ENCODE measurements around the gene PPP1R12B. TPM values are rescaled to one million over a fixed set of nuclear protein-coding genes. Genes with fewer than 3 reads are reported as not detected.

The PPP1R12B gene, protein sequence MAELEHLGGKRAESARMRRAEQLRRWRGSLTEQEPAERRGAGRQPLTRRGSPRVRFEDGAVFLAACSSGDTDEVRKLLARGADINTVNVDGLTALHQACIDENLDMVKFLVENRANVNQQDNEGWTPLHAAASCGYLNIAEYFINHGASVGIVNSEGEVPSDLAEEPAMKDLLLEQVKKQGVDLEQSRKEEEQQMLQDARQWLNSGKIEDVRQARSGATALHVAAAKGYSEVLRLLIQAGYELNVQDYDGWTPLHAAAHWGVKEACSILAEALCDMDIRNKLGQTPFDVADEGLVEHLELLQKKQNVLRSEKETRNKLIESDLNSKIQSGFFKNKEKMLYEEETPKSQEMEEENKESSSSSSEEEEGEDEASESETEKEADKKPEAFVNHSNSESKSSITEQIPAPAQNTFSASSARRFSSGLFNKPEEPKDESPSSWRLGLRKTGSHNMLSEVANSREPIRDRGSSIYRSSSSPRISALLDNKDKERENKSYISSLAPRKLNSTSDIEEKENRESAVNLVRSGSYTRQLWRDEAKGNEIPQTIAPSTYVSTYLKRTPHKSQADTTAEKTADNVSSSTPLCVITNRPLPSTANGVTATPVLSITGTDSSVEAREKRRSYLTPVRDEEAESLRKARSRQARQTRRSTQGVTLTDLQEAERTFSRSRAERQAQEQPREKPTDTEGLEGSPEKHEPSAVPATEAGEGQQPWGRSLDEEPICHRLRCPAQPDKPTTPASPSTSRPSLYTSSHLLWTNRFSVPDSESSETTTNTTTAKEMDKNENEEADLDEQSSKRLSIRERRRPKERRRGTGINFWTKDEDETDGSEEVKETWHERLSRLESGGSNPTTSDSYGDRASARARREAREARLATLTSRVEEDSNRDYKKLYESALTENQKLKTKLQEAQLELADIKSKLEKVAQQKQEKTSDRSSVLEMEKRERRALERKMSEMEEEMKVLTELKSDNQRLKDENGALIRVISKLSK
- 12.8 TPM for total RNA-seq

DNA sequence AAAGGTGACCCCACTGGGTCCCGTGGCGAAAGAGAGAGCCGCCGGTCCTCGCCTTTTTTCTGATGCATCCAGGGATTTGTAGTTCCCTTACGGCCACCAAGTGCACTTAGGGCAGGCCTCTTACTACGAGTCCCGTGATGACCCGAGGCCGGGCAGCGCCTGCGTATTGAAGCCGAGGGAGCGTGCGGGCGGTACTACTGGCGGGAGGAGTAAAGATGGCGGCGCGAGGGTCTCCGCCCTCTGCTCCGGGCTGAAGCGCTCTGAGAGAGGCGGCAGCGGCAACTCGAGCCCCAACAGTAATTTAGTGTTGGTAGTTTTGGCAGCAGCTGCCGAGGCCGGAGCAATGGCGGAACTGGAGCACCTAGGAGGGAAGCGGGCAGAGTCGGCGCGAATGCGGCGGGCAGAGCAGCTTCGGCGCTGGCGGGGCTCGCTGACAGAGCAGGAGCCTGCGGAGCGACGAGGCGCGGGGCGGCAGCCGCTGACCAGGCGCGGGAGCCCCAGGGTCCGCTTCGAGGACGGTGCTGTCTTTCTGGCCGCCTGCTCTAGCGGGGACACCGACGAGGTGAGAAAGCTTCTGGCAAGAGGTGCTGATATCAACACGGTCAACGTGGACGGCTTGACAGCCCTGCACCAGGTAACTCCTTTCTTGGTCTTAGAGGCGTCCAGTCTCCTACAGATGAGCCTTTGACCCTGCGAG is at the start of gene PPP1R12B:
TSS of gene PPP1R12B (plus strand) at position 191 of the 697 bp plus-strand sequence. CDS start at position 344, 153 bp downstream.
- ATAC-seq: peak; percentile 100

DNA sequence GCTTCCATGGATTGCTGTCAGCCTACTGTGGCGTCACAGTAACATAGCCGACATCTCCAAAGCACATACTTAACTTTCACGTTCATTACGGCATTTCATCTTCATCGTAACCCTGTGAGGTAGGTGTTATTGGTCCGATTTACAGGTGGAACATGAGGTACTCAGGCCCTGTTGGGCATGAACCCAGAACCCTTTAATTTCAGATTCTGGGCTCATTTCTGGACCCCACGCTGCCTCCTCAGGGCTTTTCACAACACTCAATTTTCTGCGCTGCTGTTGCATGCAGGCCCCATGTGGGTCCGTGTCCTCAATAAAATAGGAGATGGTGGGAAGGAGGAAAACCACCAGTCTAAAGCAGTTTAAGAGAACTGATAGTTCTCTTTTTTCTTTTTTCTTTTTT is 46.3 kb upstream of the PPP1R12B start:
- ATAC-seq: no peak

GRCh38 chr1:202304375-202304774 is 44.1 kb upstream of the PPP1R12B start:
- ATAC-seq: no peak

DNA sequence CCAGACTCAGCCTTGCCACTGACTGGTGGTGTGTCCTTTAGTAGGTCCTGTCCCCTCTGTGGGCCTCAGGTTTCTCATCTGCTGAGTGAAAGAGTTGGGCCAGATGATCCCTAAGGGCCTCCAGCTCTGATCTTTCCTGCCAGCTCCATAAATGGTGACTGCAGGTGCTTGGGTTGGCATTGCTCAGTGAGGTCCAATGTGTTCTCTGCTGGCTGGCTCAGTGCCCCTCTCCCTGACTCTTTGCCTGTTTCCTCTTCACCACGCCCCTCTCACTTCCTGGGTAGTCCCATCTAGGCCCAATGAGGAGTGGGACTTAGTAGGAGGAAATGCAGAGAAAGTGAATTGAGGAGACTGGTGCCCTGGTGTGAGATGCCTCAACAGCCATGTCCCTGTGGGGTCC is 43.3 kb upstream of the PPP1R12B start:
- no peak for ATAC-seq

DNA sequence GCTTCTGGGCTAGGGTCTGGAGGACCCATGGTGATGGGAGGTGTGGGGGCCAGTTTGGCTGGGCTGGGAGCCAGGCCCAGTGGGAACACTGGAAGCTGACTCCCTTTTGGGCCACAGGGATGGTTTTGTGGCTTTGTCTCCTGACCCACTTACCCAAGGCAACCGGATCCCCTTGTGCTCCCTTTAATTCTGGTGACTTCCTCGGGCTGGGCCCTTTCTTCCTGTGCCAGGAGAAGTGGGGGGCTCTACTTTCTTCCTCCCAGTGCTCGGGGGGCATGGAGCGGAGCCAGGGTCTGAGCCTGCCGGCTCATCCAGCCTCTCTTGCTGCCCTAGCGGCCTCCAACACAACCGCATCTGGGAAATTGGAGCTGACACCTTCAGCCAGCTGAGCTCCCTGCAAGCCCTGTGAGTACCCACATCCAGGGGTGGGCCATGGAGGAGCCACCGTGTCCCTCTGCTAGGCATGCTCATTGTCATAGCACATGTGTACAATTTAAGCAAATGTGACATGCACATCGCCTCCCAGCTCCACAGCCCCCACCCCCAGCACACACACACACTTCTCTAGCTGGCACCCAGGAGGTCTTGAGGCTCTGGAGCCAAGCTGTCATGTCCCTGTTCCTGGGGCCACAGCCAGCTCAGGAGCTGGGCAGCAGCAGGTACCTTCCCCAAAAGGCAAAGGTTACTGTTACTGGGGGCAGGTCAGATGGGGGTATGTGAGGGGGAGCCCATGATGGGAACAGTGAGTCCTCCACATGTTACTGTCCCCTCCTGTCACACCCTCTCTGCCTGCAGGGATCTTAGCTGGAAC is 41.8 kb upstream of the PPP1R12B start:
- ATAC-seq: no peak

DNA sequence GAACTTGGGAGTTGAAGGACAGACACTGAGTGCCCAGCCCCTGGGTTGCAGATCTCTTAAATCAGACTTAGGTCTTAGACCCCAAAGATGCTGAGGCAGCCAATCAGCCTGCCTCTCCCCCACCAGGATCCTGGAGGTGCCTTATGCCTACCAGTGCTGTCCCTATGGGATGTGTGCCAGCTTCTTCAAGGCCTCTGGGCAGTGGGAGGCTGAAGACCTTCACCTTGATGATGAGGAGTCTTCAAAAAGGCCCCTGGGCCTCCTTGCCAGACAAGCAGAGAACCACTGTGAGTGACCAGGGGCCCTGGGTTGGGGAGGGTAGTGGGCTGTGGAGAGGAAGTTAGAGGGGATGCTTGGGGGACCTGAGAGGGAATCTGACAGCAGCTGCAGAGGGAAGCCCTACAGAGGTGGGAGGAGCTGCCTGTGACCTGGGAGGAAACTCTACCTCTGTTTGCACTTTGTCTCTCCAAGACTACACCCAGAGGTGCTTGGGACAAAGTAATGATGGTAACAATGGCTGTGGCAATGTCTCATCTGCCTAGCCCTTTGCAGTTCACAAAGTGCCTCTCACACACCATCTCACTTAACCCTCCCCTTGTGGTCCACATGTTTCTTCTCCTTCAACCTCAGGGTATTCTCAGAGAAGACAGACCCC is 38.3 kb upstream of the PPP1R12B start:
- no peak for ATAC-seq

GRCh38 chr1:202310746-202311145 is 37.8 kb upstream of the PPP1R12B start:
- ATAC-seq: no peak

GRCh38 chr1:202311875-202312635 is 36.4 kb upstream of the PPP1R12B start:
- ATAC-seq: no peak

DNA sequence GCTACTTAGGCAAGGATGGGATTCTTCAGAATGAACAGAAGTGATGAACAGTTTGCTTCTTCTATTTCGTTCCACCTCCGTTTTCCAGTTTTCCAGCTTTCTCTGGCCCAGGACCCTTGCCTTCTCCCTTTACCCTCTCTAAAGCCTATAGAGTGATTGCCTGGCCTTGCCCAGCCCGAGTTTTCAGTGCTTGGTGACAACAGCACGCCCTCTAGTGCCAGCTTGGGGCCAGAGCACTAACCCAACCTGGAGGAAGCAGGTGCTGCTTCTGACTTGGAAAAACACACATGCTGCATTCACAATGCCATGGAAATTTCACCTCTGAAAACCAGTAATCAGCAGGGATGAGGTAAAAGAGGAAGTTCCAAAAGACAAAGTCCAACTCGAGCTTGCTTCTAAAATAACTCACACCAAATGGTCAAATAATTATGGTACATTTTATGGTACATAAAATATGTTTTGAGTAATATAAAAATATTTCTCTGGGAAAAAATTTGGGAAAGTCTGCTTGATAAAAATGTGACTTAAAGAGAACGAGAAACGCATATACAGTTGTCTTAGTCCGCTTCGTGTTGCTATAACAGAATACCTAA is 32.8 kb upstream of the PPP1R12B start:
- ATAC-seq: peak; percentile 81

GRCh38 chr1:202316186-202316585 is 32.3 kb upstream of the PPP1R12B start:
- ATAC-seq: no peak

DNA sequence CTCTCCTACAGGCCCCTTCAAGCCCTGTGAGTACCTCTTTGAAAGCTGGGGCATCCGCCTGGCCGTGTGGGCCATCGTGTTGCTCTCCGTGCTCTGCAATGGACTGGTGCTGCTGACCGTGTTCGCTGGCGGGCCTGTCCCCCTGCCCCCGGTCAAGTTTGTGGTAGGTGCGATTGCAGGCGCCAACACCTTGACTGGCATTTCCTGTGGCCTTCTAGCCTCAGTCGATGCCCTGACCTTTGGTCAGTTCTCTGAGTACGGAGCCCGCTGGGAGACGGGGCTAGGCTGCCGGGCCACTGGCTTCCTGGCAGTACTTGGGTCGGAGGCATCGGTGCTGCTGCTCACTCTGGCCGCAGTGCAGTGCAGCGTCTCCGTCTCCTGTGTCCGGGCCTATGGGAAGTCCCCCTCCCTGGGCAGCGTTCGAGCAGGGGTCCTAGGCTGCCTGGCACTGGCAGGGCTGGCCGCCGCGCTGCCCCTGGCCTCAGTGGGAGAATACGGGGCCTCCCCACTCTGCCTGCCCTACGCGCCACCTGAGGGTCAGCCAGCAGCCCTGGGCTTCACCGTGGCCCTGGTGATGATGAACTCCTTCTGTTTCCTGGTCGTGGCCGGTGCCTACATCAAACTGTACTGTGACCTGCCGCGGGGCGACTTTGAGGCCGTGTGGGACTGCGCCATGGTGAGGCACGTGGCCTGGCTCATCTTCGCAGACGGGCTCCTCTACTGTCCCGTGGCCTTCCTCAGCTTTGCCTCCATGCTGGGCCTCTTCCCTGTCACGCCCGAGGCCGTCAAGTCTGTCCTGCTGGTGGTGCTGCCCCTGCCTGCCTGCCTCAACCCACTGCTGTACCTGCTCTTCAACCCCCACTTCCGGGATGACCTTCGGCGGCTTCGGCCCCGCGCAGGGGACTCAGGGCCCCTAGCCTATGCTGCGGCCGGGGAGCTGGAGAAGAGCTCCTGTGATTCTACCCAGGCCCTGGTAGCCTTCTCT is 30.3 kb upstream of the PPP1R12B start:
- peak; percentile 24 for ATAC-seq

GRCh38 chr1:202319381-202320080 is 29.0 kb upstream of the PPP1R12B start:
- ATAC-seq: no peak

GRCh38 chr1:202320081-202320405 is 28.5 kb upstream of the PPP1R12B start:
- no peak for ATAC-seq

DNA sequence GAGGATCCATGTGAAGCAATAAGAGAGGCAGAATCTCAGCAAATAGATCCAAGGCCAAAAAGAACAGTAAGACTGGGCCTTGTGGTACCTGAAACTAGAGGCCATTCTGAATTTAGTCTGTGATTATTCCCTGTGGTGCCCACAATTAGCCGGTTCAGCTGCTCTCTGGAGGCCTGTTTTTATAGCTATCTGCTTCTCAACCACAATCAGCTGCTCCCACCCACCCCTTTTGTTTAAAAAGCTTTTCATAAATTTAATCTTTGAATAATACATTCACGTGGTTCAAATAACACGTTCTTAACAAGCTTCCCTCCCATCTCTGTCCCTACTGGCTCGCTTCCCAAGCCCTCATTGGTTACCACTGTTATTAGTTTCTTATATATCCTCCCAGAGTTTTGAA is 24.8 kb upstream of the PPP1R12B start:
- no peak for ATAC-seq

DNA sequence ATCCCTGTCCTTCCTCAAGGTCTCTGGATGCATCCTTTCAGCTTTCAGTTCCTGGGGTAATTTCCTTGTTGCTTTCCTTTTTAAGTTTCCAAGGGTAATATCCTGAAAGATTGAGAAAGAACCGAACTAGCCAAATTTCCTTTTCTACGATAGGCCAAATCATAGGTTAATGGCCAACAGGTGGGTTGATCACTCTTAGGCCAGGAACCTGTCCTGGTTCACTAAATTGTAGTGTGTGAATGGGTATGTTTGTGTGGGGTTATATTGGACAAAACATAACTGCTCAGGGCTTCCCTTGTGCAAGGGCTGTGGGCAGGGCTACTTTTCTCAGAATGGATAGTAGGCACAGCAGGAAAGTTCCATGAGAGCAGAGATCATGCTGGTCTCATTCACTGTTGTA is 23.9 kb upstream of the PPP1R12B start:
- ATAC-seq: no peak

DNA sequence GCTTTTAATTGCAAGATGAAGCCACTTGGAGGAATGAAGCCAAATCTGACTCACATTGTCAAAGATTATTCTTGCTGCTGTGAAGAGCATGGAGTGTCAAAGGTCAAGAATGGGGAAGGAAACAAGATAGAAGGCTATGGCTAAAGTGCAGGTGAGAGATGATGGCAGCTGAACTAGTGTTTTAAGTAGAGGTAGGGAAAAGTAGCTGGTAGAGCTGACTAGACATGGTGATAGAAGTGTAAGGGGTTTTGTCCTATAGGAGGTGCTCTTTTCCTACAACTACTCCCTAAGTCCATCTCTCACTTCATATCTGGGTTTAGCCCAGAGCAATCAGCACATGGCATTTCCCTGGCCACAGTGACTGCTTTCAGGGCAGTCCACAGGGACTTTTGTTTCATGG is 18.6 kb upstream of the PPP1R12B start:
- ATAC-seq: no peak

GRCh38 chr1:202333861-202334260 is 14.6 kb upstream of the PPP1R12B start:
- no peak for ATAC-seq

GRCh38 chr1:202343652-202344349 is 4.7 kb upstream of the PPP1R12B start:
- ATAC-seq: no peak

Data from esophagus mucosa (tissue), 1 donor.